Stimulated activated CD8-positive, alpha-beta memory T cell treated with anti-CD3 and anti-CD28 coated beads, Interleukin-15, amount 100 ng/mL, for 1 hour (primary cell): ENCODE measurements around the gene CRAMP1.

ENCODE experiments used
- DNase-seq: peaks from one replicate; pipeline ENCODE4 v3.0.0-alpha.2; 2020; ENCODE audit warnings: low read depth

Gene CRAMP1

DNA sequence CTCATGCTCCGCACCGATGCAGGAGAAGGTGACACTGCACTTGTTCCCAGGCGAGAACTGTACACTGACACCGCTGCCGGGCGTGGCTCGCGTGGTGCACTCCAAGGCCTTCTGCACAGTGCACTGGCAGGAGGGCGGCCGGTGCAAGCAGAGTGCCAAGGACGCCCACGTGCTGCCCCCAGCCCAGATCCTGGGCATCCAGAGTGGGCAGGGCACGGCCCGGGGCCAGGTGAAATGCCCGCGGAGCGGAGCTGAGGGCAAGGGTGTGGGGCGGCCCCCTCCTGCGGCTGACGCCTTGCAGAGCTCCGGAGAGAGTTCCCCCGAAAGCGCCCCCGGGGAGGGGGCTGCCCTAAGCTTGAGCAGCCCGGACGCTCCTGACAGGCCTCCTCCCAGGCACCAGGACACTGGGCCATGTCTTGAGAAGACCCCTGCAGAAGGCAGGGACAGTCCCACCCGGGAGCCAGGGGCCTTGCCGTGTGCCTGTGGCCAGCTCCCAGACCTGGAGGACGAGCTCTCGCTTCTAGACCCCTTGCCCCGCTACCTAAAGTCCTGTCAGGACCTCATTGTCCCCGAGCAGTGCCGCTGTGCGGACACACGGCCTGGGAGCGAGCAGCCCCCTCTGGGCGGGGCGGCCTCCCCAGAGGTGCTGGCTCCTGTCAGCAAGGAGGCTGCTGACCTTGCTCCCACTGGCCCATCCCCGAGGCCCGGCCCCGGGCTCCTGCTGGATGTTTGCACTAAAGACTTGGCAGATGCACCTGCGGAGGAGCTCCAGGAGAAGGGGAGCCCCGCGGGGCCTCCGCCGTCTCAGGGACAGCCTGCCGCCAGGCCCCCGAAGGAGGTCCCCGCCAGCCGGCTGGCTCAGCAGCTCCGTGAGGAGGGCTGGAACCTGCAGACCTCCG, 44.0 kb downstream of the CRAMP1 start:
- no peak for DNase-seq

DNA sequence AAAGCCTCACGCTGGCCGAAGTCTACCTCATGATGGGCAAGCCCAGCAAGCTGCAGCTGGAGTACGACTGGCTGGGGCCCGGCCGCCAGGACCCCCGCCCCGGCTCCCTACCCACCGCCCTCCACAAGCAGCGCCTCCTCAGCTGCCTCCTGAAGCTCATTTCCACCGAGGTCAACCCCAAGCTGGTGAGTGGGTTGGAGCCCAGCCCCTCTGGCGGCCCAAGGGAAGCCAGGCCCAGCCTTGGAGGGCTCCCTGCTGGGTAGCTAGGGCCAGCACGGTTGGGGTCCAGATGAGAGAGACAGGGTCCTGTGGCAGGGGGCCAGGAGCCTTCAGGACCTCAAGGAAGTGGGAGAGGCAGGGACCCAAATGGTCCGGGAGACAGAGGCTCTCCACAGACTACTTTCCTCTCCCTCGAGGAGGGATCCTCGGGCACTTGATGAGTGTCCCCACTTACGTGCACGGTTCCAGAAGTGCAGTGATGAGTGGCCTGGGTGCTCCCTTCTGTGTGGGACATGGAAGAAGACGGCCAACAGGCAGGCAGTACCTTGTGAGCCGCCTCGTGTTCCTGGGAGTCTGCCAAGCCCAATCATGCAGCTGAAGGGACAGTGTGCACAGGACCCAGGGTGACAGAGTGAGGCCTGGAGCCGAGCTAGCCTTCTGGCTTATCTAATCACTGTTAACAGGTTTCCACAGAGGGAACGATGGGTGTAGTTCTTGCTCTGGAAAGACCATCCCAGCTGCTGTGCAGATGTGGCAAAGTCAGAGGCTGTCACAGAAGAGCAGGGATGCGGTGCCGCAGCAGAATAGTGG, 44.9 kb downstream of the CRAMP1 start:
- DNase-seq = no peak

DNA sequence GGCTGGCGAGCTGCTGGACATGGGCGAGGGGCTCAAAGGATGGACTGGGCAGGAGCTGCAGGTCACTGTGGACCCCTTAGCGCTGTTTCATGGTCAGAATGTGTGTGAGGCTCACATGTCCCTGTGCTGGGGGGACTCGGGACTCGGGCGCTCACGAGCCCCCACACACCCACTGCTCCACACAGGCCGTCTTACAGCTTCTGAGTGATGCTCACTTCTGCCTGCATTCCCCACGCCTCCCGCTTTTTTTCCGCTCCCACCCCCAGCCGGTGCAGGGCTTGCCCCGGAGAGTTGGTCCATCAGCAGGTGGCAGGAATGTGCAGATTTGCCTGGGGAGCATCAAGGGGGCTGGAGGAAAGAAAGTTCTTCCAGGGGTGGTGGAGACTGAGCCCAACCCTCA, 45.7 kb downstream of the CRAMP1 start:
- DNase-seq = no peak

- no peak for DNase-seq
Measured at GRCh38 chr16:1659031-1659430, 46.9 kb downstream of the CRAMP1 start.

DNA sequence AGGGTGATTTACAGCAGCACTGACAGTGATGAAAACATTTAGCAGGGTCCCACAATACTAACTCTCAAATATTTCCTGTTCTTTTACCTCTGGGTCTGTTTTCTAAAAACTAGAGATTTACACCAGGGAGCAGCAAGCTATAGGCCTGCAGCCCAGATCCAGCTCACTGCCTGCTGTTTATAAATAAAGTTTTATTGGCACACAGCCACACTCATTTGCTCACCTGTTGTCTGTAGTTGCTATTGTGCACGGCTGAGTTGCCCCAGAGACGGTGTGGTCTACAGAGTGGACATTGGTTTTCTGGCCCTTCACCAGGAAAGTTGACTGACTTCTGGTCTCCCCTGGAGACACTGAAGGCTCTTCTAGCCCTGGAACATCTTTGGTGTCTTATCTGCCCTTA, 49.7 kb downstream of the CRAMP1 start:
- DNase-seq = no peak

DNA sequence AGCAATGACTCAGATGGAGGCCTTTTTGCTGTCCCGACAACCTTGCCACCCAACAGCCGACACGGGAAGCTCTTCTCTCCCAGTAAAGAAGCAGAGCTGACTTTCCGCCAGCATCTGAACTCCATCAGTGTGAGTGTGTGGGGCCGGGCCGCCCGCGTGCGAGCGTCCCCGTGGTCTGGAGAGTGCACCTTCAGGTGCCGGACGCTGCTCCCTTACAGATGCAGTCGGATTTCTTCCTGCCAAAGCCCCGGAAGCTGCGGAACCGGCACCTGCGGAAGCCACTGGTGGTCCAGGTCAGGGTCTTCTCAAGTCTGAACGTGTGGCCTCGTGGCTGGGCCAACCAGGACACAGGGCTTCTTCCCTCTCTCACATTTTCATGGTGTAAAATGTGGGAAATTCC, 50.4 kb downstream of the CRAMP1 start:
- no peak for DNase-seq

GRCh38 chr16:1665829-1666228, 53.7 kb downstream of the CRAMP1 start:
- no peak for DNase-seq

- no peak for DNase-seq
Measured at GRCh38 chr16:1666316-1666715, 54.2 kb downstream of the CRAMP1 start.

- DNase-seq = no peak
Measured at GRCh38 chr16:1667271-1667670, 55.1 kb downstream of the CRAMP1 start.

DNA sequence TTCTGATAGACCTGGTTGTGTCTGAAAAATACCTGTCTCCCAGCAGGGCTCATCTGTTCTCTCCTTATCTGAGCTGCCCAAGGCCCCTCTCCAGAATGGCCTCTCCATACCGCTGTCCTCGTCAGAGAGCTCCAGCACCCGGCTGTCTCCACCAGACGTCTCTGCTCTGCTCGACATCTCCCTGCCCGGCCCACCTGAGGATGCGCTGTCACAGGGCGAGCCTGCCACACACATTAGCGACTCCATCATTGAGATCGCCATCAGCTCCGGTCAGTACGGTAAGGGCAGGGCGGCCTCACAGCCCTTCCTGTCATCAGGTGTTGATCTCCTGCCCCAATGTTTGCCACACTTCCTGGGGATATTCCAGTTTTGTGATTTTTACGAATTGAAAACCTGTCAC, 55.8 kb downstream of the CRAMP1 start:
- DNase-seq = no peak

DNA sequence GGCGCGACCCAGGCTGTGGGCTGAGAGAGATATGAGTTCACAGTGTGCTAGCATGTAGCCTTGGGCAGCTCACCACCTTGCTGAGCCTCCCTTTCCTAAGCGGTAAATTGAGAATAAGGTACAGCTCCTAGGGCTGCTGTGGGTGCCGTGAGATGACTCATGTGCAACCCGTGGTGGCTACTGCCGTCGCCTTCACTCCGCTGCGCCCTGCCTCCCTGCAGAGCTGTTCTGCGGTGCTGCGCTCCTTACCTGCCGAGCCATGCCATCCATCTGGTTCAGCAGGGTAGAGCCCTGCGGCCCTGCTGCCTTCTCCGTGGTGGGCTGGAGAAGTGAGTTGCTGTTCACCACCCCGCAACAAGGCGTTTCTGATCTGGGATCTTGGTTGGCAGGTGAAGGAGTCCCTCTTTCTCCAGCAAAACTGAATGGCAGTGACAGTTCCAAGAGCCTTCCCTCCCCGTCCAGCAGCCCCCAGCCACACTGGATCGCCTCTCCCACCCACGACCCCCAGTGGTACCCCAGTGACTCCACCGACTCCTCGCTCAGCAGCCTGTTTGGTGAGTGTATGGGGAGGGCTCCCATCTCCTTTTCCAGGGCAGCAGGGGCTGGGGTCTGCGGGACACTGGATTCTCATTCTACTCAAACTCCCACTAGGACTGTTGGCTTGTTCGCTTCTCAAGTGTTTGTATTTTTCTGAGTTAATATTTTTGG, 56.6 kb downstream of the CRAMP1 start:
- no peak for DNase-seq

DNA sequence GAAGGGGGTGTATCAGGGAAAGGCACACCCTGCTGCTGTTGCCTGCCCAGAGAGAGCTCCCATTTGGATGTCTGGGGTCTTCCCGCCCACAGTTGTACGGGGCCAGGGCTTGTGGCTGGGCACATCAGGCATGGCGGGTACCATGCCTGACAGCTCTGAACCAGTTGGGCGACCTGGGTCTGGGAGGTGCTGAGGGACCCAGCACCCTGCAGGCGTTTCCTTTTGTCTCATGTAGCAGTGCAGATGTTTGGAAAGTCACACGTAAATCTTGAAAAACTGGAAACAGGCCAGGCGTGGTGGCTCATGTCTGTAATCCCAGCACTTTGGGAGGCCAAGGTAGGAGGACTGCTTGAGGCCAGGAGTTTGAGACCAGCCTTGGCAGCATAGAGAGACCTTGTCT, 57.5 kb downstream of the CRAMP1 start:
- DNase-seq = no peak

- no peak for DNase-seq
Measured at GRCh38 chr16:1670371-1670770, 58.2 kb downstream of the CRAMP1 start.

DNA sequence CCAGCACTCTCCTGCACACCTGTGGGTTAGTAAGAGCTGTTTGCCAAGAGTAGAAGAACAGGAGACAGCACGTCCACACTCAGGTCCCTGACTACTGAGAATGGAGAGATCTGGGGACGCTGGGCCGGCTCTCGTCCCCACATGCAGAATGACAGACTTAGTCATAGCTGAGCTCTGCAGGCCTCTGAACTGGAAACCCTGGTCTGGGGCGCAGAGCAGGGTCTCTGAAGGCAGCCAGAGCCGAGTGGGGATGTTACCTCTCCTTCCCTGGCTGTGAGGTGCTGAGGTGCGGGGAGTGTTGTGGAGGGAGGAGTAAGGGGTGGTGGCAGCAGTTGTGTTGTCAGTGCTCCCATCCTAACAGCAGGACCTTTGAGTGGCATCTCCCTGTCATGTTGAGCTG, 58.7 kb downstream of the CRAMP1 start:
- no peak for DNase-seq

DNA sequence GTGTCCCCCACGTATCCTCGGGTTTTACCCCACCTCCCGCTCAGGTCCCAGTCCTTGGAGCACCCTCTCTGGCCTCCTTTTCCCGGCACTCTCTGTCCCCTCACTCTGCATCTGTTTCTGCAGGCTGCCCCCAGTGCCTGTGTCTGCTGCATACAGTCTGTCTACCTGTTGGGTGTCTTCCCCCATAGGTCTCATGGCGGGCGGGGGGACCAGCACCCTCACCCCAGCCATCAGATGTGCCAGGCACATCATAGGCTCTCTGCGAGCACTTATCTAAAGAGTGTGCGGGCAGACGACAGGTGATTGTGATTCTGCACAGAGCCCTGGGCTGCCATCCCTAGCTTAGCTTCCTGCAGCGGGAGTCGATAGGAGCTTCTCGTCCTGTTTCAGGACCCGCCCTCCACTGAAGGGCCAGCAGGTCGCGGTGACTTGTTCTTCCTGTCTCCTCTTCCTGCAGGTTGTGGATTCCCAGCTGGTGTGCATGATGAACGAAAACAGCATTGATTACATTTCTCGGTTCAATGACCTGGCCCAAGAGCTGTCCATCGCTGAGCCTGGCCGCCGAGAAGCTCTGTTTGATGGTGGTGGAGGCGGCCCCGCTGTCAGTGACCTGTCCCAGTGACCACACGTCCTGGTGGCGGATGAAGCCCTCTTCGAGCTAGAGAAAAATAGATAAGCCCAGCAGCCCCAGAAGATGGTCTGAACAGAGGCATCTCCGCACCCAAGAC, 61.4 kb downstream of the CRAMP1 start:
- no peak for DNase-seq

GRCh38 chr16:1674306-1674705, 62.1 kb downstream of the CRAMP1 start:
- DNase-seq = no peak

GRCh38 chr16:1674751-1675664, 62.8 kb downstream of the CRAMP1 start:
- no peak for DNase-seq

GRCh38 chr16:1676661-1677060, 64.5 kb downstream of the CRAMP1 start:
- no peak for DNase-seq

DNA sequence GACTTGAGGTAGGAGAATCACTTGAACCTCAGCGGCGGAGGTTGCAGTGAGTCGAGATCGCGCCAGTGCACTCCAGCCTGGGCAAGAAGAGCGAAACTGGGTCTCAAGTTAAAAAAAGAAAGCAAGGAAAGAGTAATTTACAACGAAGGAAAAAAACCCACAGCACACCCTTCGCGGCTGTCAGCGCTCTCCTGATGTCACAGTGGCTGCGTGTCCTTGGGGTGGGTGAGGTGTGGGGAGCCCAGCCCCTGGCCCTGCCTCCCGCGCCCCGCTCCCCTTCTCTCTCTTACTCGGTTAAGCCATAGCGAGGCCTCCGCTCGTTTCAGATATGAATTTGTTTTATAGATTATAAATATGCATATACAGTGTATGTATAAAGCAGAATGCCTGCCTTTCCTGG, 65.2 kb downstream of the CRAMP1 start:
- no peak for DNase-seq

DNA sequence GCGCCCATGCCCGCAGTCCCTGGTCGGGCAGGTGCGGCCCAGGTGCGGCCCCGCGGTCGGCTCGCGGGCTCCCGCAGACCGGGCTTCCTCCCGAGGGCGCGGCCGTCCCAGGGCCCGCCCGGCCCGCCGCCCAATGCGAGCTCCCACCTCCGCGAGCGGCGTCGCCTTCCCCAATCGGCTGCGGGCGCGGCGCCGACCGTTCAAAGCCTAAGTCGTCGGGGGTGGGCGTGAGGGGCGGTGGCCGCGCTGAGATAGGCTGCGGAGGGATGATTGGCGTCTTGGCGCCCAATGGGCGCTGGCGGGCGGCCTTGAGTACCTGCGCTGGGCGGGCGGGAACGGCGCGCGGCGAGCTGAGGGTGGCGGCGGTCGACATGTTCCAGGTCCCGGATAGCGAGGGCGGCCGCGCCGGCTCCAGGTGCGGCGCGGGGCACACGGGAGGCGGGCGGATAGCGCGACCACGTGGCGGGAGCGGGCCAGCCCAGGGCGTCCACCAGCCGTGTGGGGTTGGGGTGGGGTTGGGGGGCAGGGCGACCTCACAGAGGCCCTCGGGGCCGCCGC, 65.9 kb downstream of the CRAMP1 start, which contains the start of gene JPT2:
TSS of gene JPT2 (plus strand) at position 338 of the 558 bp plus-strand sequence. CDS start at position 372, 34 bp downstream.
- peak; percentile 85 for DNase-seq
